ENCODE measurements around the gene MAP1A. TPM values are rescaled to one million over a fixed set of nuclear protein-coding genes. Genes with fewer than 3 reads are reported as not detected.
"Not testable (repeated sequence)": the region's sequence is repeated elsewhere in the genome, so short reads cannot be mapped to it uniquely, and the experiment has no call there.

Gene MAP1A
- total RNA-seq, 6 experiments from 2014 or later, result 0.09 to 0.56 (median 0.24) TPM

GRCh38 chr15:43529141-43529540 is 11.7 kb downstream of the MAP1A start:
- Histone ChIP-seq H3K4me3 (no peak overlapping the region), H3K36me3 (no peaks in the 10 kb centered on the region), H3K9me3 (no peaks in the 10 kb centered on the region), H3K27ac (no peak overlapping the region), H3K27me3 (no peaks in the 10 kb centered on the region), H3K4me1 (no peaks in the 10 kb centered on the region)
- intact Hi-C loops (cut with DNase I), result no loop called here
- TF ChIP-seq POLR2A (IDR thresholded peaks at IDR 0.05), result no peak
- TF ChIP-seq, protein P1, sequence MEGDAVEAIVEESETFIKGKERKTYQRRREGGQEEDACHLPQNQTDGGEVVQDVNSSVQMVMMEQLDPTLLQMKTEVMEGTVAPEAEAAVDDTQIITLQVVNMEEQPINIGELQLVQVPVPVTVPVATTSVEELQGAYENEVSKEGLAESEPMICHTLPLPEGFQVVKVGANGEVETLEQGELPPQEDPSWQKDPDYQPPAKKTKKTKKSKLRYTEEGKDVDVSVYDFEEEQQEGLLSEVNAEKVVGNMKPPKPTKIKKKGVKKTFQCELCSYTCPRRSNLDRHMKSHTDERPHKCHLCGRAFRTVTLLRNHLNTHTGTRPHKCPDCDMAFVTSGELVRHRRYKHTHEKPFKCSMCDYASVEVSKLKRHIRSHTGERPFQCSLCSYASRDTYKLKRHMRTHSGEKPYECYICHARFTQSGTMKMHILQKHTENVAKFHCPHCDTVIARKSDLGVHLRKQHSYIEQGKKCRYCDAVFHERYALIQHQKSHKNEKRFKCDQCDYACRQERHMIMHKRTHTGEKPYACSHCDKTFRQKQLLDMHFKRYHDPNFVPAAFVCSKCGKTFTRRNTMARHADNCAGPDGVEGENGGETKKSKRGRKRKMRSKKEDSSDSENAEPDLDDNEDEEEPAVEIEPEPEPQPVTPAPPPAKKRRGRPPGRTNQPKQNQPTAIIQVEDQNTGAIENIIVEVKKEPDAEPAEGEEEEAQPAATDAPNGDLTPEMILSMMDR (IDR thresholded peaks at IDR 0.05), result no peak
- DNase-seq, result no peak
- no peak for ATAC-seq
- 50% methylated on average over 1 of the region's 15 CpGs for WGBS (ENCODE audit: insufficient coverage, low coverage, low lambda C conversion rate, missing lambda C conversion rate)

DNA sequence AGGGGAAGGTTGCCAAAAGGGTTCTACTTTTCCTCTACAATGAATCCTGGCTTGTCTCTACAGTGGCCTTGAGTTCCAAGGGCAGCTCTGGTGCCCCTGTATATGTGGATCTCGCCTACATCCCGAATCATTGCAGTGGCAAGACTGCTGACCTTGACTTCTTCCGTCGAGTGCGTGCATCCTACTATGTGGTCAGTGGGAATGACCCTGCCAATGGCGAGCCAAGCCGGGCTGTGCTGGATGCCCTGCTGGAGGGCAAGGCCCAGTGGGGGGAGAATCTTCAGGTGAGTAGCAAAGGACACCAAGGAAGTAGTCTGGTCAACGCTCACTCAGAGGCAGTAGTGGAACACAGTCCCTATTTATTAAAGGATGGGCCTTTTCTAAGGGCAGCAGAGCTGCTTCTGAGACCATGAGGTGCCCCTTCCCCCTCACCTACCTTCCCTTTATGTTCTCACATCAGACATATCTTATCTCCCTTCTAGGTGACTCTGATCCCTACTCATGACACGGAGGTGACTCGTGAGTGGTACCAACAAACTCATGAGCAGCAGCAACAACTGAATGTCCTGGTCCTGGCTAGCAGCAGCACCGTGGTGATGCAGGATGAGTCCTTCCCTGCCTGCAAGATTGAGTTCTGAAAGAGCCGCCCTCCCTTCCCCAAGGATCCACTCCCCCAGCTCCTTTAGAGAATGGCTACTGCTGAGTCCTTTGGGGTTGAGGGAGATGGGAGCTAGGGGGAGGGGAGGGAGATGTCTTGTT is 12.4 kb downstream of the MAP1A start:
- no peak for ATAC-seq
- no peak overlapping the region for H3K27ac ChIP-seq
- H3K36me3 ChIP-seq, result no peaks in the 10 kb centered on the region
- no peak for TF ChIP-seq POLR2A (IDR thresholded peaks at IDR 0.05)
- no peaks in the 10 kb centered on the region for H3K27me3 ChIP-seq
- intact Hi-C loops (cut with DNase I), result no loop called here
- no peaks in the 10 kb centered on the region for H3K9me3 ChIP-seq
- 45% methylated on average over 3 of the region's 12 CpGs for WGBS (ENCODE audit: insufficient coverage, low coverage, low lambda C conversion rate, missing lambda C conversion rate)
- no peak for DNase-seq
- no peaks in the 10 kb centered on the region for H3K4me1 ChIP-seq
- no peak overlapping the region for H3K4me3 ChIP-seq

DNA sequence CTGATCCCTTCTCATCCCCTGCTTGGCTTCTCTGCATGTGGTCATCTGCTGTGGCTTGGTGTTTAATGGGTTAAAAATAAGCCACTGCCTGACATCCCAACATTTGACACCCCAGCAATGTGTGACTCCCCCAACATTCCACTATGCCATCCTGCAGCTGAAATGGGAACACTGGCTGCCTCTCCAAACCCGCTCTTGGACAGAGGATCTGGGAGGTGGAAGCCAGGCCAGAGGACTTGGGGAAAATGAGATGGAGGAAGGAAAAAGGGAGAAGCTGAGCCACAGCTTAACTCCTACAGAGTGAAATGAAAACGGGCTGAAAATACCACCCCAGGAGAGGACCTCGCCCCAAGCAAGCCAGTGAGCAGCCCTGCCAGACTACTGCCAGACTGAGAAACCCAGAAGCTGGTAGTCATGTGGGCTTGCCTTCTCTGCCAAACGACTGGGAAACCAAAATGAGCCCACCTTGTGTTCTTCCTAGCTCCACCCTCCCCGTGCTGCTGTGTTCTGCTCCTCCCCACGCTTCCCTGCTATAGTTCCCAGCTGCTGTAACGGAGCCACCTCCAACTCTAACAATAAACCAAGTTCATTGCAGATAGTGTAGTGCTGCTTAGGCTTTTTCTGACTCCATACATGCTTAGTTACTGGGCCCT is 13.7 kb downstream of the MAP1A start:
- TF ChIP-seq, protein P1 (IDR thresholded peaks at IDR 0.05), result no peak
- Histone ChIP-seq H3K9me3 (no peaks in the 10 kb centered on the region), H3K4me3 (no peak overlapping the region), H3K36me3 (peaks cover 0 to 3% (median 0%) of the 10 kb centered on the region in 4 donors), H3K4me1 (no peaks in the 10 kb centered on the region), H3K27me3 (no peaks in the 10 kb centered on the region), H3K27ac (no peak overlapping the region)
- intact Hi-C loops (cut with DNase I), result no loop called here
- no peak for DNase-seq
- ATAC-seq, result no peak
- WGBS (ENCODE audit: insufficient coverage, low coverage, low lambda C conversion rate, missing lambda C conversion rate), result 35% methylated on average over 5 of the region's 7 CpGs

DNA sequence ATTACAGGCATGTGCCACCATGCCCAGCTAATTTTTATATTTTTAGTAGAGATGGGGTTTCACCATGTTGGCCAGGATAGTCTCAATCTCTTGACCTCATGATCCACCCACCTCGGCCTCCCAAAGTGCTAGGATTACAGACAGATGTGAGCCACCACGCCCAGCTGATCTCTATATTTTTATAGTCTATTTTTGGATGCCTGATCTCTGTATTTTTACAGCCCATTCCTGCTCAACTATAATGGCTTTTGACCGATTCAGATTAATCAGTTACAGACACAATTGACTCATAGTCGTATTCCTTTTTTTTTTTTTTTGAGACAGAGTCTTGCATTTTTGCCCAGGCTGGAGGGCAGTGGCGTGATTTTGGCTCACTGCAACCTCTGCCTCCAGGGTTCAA is 15.4 kb downstream of the MAP1A start:
- intact Hi-C loops (cut with DNase I); H3K27me3 ChIP-seq; DNase-seq; ATAC-seq; H3K9me3 ChIP-seq; H3K36me3 ChIP-seq; H3K4me1 ChIP-seq; H3K27ac ChIP-seq; H3K4me3 ChIP-seq: not testable (repeated sequence)
- 58% methylated on average over 5 of the region's 5 CpGs for WGBS (ENCODE audit: insufficient coverage, low coverage, low lambda C conversion rate, missing lambda C conversion rate)

GRCh38 chr15:43534897-43535296 is 17.5 kb downstream of the MAP1A start:
- no peak for DNase-seq
- no peaks in the 10 kb centered on the region for H3K9me3 ChIP-seq
- 60% methylated on average over 1 of the region's 3 CpGs for WGBS (ENCODE audit: insufficient coverage, low coverage, low lambda C conversion rate, missing lambda C conversion rate)
- H3K27me3 ChIP-seq, result no peaks in the 10 kb centered on the region
- H3K4me1 ChIP-seq, result no peaks in the 10 kb centered on the region
- H3K4me3 ChIP-seq, result no peak overlapping the region
- ATAC-seq, result no peak
- H3K27ac ChIP-seq, result no peak overlapping the region
- intact Hi-C loops (cut with DNase I), result no loop called here
- H3K36me3 ChIP-seq, result peaks cover 0 to 3% (median 0%) of the 10 kb centered on the region in 4 donors
- TF ChIP-seq POLR2A (IDR thresholded peaks at IDR 0.05), result no peak
- TF ChIP-seq, protein P1 (IDR thresholded peaks at IDR 0.05), result no peak
